Hypothalamus (tissue), 51 donors: ENCODE results near the gene NDUFAF8.

Experiments
- DNase-seq, 51 donors: peaks; one replicate each; lab custom pipeline; 2025; lab: John Stamatoyannopoulos, UW

NDUFAF8 gene

GRCh38 chr17:81200201-81200600 lies 38.9 kb upstream of the NDUFAF8 start:
- no peak for DNase-seq

GRCh38 chr17:81200695-81201580 lies 38.2 kb upstream of the NDUFAF8 start:
- DNase-seq: peak in 29 of 51 donors; percentile 4 to 68 (median 32)

- no peak for DNase-seq
Observed at GRCh38 chr17:81202318-81202717, 36.8 kb upstream of the NDUFAF8 start.

- DNase-seq: no peak
Observed at GRCh38 chr17:81203136-81203535, 36.0 kb upstream of the NDUFAF8 start.

- DNase-seq: no peak
Observed at GRCh38 chr17:81204578-81204977, 34.5 kb upstream of the NDUFAF8 start.

GRCh38 chr17:81206166-81206565 lies 33.0 kb upstream of the NDUFAF8 start:
- no peak for DNase-seq

- DNase-seq: no peak
Observed at GRCh38 chr17:81206657-81207056, 32.5 kb upstream of the NDUFAF8 start.

- no peak for DNase-seq
Observed at GRCh38 chr17:81207610-81208581, 31.2 kb upstream of the NDUFAF8 start.

- no peak for DNase-seq
Observed at GRCh38 chr17:81208651-81209050, 30.5 kb upstream of the NDUFAF8 start.

- DNase-seq: no peak
Observed at GRCh38 chr17:81209141-81209540, 30.0 kb upstream of the NDUFAF8 start.

GRCh38 chr17:81210466-81210865 lies 28.7 kb upstream of the NDUFAF8 start:
- no peak for DNase-seq

- DNase-seq: no peak
Observed at GRCh38 chr17:81210868-81211267, 28.2 kb upstream of the NDUFAF8 start.

GRCh38 chr17:81212365-81212764 lies 26.8 kb upstream of the NDUFAF8 start:
- no peak for DNase-seq

GRCh38 chr17:81213978-81214377 lies 25.1 kb upstream of the NDUFAF8 start:
- DNase-seq: no peak

- no peak for DNase-seq
Observed at GRCh38 chr17:81217491-81217890, 21.6 kb upstream of the NDUFAF8 start.

GRCh38 chr17:81218459-81218858 lies 20.7 kb upstream of the NDUFAF8 start:
- DNase-seq: no peak

GRCh38 chr17:81218991-81219390 lies 20.1 kb upstream of the NDUFAF8 start:
- DNase-seq: no peak

GRCh38 chr17:81219476-81220180 lies 19.5 kb upstream of the NDUFAF8 start:
- DNase-seq: no peak

GRCh38 chr17:81221371-81221841 lies 17.7 kb upstream of the NDUFAF8 start:
- DNase-seq: no peak

GRCh38 chr17:81221842-81222619 lies 17.1 kb upstream of the NDUFAF8 start:
- no peak for DNase-seq
